GM18873 (cell line): ENCODE results near the gene TMEM168.
"Not testable (repeated sequence)": the region's sequence is repeated elsewhere in the genome, so short reads cannot be mapped to it uniquely, and the experiment has no call there.

ENCODE experiments used
- ATAC-seq: cut with Tn5 transposase; IDR thresholded peaks from one replicate; pipeline ENCODE4 v1.9.1; 2021; ENCODE audit warnings: mild to moderate bottlenecking, moderate library complexity, moderate number of reproducible peaks; ENCODE audit not compliant: unreplicated experiment, low FRiP score

Gene TMEM168, protein sequence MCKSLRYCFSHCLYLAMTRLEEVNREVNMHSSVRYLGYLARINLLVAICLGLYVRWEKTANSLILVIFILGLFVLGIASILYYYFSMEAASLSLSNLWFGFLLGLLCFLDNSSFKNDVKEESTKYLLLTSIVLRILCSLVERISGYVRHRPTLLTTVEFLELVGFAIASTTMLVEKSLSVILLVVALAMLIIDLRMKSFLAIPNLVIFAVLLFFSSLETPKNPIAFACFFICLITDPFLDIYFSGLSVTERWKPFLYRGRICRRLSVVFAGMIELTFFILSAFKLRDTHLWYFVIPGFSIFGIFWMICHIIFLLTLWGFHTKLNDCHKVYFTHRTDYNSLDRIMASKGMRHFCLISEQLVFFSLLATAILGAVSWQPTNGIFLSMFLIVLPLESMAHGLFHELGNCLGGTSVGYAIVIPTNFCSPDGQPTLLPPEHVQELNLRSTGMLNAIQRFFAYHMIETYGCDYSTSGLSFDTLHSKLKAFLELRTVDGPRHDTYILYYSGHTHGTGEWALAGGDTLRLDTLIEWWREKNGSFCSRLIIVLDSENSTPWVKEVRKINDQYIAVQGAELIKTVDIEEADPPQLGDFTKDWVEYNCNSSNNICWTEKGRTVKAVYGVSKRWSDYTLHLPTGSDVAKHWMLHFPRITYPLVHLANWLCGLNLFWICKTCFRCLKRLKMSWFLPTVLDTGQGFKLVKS

DNA sequence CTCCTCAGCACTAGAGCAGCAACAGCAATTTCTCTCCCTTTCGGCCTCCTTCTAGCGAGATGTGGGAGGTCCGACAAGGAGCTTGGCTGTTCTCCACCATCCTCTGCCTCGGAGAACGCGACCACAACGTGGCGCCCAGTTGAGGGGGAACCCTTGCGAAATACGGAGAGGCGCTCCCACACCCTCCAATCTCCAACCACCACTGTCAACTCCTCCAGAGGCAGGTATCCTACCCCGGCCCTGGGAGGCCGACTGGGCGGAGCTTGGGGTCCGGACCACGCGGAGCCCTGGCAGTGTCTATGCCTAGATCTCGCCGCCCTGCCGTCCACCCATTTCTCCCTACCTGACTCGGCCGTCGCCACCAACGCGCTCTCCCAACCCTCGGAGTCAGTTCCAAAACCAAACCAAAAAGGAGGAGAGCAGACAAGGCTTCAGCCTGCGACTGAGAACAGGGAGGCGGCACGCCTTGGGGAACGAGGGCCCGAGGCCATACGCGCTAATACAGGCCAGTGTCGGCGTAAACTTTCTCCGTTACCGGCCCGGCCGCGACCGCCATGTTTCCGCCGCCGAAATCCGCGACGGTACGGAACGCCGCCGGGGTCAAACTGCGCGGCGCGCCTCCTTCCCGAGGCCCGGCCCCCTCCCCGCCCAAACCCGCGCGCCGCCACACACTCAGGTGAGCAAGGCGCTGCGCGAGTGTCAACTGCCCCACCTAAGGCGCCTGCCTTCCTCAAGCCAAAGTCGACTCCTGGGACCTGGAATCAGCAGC, at the start of gene TMEM168:
Gene TMEM168, minus strand, starts transcription at position 577 of the 769 bp plus-strand sequence. CDS start 5,568 bp downstream, outside the sequence.
- ATAC-seq = peak; percentile 79

DNA sequence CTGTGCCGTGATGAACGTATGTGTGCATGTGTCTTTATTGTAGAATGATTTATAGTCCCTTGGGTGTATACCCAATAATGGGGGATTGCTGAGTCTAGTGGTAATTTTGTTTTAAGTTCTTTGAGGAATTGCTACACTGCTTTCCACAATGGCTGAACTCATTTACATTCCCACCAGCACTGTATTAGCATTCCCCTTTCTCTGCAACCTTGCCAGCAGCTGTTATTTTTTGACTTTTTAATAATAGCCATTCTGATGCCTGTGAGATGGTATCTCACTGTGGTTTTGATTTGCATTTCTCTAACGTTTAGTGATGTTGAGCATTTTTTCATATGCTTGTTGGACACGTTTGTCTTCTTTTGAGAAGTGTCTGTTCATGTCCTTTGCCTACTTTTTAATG, 45.7 kb upstream of the TMEM168 start:
- not testable (repeated sequence) for ATAC-seq

DNA sequence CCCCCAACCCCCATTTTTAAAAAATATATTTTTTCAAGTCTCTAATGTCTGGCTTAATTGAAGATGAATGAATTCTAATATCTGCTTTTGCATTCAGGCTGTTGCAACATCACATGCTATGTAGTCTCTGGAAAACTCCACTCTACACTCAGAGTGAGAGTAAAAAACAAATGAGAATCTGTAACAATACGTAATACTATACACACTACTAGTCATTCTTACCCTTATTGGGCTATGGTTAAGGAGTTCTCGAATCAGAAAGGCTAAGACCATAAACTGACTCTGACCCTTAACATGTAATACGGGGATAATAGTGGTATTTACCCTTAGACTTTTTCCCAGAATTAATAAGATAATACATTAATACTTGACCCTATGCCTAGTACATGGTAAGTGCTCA, 42.9 kb upstream of the TMEM168 start:
- no peak for ATAC-seq

DNA sequence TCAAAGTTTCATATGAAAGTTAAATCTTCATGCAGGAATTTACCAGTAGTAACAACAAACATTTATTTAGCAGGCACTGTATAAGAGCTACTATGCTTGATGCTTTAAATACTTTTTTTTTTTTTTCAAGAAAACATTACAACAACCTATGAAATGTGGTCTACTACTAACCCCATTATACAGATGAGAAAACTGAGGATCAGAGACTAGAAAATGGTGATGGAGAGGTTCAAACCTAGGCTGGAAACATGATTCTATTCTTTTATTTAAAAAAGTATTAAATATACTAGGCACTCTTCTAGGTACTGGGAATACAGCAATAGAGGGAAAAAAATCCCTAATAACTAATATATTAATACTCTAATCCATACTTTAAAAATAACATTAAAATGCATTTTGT, 40.6 kb upstream of the TMEM168 start:
- no peak for ATAC-seq

DNA sequence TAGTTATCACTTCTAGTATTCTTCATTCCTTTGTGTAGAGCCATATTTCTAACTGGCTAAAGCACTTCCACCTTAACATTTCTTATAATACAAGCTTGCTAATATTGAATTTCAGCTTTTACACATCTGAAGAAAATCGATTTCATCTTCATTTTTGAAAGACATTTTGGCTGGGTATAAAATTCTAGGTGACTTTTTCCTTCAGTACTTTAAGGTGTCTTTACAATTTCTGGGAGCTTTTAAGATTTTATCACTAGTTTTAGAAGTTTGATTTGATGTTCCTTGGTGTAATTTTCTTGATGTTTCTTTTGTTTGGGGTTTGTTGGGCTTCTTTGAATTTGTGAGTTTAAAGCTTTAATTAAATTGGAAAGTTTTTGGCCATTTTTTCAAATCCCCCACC, 38.5 kb upstream of the TMEM168 start:
- ATAC-seq = no peak

DNA sequence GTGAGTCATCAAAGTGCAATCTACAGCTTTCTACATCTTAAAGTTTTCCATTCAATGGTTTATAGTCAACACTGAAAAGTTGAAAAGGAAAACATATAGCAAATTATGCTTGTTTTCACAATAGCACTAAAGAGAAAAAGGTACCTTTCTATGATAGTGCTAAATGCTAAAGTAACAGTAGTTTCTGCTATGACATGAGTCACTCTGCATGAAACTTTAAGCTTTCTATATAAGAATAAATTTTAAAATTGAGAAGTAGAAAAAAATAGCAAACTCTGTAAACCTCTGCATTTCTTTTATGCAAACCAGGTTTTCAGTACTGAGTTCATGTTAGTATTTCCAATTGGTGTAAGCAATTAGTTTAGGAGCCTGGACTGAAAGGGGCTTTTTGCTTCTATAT, 31.2 kb upstream of the TMEM168 start:
- ATAC-seq = no peak

DNA sequence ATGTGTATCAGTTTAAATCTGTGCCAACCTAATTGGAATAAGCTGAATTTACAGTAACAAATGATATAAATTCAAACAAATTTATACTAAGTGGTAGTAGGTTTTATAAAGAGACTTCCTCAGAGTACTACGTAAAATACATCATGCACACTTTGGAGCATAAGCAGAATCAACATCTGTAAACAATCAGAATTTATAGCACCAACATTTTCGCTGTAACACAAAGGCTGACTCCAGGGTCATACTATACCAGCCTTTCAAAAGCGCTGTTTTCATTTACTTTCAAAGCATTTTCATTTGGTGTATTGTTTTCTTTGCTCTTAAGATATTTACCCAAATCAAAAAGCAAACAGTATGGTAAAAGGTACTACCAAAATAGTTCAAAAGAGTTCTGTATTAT, 29.3 kb upstream of the TMEM168 start:
- no peak for ATAC-seq

DNA sequence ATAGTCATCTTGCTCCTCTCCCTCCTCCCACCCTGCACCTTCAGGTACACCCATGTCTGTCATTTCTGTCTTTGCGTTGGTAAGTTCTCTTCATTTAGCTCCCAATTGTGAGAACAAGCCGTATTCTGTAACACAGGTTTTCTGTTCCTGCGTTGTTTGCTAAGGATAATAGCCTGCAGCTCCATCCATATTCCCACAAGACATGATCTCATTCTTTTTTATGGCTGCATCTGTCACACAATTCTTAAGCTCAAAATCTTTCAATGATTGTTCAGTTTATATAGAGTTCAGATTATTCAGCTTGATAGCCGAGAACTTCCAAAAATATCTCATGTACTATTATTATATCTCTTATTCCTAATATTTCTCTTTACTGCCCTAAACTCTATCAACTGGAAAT, 16.0 kb upstream of the TMEM168 start:
- ATAC-seq = no peak

DNA sequence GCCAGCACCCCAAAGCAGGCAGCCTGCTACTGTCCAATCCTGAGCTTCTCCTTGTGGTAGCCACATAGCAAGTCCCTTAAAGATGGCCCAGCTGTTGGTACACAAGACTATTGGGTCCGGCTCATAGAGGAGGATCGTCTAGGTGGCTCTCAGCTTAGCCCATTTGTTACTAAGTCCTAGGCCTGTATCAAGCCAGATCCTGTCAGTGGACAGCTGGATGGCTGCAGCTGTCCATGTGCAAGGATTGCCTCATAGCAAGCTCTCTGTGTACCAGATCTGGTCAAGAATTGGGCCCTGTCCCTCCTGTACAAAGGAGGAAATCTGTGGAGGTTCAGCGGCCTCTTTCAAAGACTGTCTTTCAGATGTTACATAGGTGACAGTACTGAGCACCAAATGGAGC, 12.2 kb upstream of the TMEM168 start:
- ATAC-seq = no peak

DNA sequence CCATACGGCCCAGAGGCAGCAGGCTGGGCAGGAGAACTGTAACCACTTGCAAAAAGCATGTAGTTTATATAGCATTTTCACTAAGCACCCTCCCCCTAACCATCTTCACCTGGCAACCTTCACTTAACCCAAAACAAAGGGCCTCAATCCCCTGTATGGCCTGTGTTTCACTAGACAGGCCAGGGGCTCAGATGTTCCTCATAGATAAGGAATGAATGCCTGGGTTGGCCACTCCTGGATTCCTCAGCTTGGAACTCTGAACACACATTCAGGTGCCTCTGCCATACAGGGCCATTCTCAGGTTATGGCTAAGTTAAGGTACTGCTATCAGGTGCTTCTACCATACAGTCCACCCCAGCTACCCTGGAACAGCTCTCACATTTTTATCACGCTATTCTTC, 10.3 kb upstream of the TMEM168 start:
- ATAC-seq = no peak

DNA sequence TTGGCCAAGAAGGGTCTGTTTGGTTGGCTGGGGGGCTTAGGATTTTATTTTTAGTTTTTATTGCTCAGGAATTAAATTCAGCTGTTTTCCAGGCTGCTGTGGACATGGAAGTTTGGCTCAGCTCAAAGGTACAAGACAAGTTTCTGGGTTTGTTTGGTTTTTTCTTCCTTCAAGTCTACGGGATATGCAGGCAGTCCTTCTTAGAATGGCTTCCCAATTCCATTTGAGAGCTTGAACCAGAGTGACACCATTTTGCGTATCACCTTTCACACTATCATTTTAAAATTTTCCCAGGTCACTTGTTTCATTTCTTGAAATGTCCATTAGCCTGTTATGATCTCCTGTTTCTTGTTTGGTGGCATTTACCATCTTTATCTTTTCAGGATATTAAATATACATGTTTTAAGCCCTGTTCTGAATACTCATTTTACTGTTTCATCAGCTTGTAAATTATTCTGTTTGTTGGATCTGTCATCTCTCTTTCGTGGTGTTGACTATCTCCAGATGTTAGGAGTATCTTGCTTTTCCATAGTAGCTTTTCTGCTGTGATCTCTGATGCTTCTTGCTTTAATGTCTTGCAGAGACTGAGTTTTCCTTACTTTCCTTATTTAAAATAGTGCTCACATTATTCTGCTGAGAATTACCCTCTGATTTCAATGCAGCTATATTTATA, 9.4 kb upstream of the TMEM168 start:
- no peak for ATAC-seq

DNA sequence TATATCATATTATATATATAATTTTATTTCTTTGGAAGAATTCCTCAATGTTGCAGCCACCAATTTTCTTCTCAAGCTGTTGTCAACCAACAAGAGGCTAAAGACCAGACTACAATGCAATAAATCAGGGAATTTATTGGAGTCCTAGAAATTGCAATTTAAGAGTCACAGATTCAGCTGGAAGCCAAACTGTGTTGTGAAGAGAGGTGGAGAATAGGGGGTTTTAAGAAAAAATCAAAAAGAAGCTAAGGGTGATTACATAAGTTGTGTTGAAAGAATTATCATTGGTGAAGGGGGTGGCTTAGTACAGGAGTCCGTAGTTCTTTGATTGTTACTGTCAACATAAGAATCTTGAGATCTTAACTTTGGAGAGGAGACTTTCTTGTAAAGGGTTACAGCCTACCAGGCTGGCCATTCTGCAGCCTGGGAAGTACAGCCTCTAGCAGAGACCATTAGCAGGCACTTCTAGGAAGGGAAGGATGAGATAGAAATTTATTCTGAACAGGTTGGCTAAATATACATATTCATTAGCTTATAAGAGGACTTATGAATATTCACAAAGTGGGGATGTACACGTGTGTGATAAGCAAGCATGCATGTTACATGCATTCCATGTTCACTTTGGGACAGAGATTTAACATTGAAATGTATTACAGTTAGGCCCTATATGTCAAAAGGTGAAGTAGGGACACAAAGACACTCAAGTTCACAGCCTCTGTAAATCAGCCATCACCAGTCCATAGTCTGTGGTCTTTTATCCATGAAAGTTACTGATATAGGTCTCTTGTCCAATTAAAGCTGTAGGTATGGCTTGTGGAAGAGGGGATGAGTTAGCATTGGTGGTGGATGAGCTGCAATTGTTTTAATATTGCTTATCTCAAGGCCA, 8.3 kb upstream of the TMEM168 start:
- no peak for ATAC-seq

DNA sequence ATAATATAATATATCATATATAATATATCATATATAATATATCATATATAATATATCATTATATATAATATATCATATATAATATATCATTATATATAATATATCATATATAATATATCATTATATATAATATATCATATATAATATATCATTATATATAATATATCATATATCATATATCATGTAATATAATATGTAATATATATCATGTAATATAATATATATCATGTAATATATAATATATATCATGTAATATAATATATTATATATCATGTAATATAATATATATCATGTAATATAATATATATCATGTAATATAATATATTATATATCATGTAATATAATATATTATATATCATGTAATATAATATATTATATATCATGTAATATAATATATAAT, 6.4 kb upstream of the TMEM168 start:
- not testable (repeated sequence) for ATAC-seq

DNA sequence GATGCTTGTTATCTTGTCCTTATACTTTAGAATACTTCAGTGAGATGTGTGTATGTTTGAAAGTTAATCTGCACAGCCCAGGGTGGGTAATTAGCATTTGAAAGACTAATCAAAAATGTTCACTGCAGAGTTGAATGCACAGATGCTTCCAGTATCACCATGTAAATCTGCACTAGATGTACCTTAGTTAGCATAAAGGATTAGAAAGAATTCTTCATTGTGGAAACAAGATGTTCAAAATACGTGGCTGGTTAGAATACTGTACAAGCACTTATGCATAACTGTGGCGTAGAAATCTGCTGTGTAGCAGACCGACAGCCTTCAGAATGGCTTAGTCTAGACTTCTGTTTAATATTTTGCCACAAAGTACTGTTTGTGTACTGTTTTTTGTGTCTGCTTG, 2.2 kb upstream of the TMEM168 start:
- ATAC-seq = no peak

DNA sequence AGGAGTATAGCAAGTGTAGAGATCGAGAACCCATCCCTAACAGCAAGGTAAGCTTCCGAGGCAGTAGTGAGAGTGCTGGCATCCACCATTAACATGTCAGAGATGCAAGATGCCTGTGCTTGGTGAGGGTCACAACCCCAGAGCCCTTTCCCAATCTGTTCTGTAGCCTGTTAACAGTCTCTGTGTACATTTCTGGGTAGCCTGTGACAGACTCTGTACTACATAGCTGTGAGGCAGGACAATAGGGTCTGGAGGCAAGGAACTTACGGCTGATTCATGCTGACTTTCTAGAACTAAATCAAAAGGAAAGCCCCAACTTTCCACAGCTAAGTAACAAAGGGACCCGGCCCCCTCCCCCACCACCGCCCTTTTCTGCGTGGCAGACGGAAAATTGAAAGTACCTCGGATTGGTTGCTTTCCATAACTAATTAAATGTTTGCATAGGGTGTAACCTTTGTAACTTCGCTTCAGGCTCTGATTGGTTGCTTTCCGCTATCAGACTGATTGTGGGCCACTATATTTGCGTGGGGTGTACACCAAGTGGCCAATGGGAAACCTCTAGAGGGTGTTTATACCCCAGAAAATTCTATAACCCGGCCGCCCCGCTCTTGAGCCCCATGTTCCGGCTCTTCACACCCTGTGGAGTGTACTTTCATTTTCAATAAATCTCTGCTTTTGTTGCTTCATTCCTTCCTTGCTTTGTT, 1.4 kb upstream of the TMEM168 start:
- no peak for ATAC-seq

DNA sequence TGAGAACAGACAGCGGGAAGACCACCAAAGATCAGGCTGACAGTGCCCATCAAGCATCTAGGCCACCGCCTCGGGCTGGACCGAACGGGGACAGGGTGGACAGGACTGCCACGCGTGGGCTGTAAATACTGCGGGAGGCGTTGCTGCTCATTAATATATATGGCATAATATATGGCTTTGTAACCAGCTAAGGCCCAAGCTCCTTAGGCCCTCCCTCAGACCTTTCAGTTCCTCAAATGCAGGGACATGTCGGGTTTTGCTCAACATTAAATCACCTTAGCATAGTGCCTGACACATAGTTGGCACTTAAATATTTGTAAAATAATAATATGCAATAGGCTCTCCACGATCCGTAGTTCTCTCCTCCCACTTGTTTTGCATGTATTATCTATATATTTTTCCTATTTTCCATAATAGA, 402 bp upstream of the TMEM168 start:
- ATAC-seq = peak; percentile 48

DNA sequence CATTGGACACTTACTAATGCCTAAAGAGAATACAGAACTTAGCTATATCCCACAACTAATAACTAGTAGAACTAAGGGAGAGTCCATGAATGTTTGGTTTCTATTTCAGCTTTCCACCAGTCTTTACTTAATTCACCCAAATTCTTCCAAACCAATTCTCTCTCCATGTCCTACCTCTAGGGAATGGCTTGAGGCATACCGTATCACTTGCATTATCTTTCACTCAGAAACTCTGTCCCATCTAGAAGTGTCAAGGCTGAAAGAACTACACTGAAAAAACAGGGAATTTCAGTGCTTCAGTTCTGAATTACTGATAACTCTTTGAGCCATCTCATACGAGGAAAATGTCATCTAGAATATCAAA, 758 bp downstream of the TMEM168 start:
- no peak for ATAC-seq

DNA sequence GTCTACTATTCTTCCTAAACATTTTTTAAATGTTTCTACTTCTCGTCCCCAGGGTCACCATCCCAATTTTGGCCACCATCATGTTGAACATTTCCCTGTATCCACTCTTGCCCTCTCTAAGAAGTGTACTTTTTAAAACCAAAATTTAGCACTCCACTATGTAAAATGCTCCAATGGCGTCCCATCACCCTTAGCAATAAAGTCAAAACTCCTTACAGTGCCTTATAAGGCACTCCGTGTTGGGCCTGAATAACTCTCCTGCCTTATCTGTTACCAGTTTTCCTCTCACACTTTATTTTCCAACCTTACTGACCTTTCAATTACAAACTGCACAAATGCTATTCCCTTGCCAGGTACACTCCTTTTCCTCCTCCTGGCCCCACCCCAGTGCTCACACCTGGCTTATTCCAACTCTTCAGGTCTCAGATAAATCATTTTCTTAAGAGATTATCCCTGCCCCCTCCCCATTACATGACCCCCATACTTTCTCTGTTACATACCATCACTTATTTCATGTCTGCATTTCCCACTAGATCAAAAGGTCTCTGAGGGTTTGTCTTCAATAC, 1.3 kb downstream of the TMEM168 start:
- ATAC-seq = no peak

DNA sequence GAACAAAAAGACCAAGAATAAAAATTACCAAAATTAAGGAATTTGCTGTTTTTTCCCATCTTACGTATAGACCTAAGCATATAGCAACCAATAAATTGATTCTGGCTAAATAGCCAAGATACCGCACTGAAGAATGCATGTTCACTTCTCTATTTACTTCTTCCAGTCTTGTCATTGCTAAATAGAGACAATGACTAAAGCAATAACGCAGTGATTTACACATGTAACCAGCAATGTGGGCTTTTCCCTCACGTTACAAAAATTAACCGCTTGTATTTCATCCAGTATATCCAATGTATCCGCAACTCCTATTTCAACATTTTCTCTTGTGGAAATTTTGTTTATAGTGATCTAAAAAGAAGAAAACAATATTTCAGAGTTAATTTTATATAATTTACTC, 5.6 kb downstream of the TMEM168 start:
- ATAC-seq = no peak
